Astrocyte (in vitro differentiated cells and primary cell): ENCODE data around the gene NCOA7. TPM values are rescaled to one million over a fixed set of nuclear protein-coding genes. Genes with fewer than 3 reads are reported as not detected.
A peak's percentile ranks its signal among the peaks of the same experiment; 100 is the strongest.
"Not testable (repeated sequence)": the region's sequence is repeated elsewhere in the genome, so short reads cannot be mapped to it uniquely, and the experiment has no call there.

Experiments used
- DNase-seq: peaks from one replicate; pipeline ENCODE4 v3.0.0-alpha.2; 2010; ENCODE audit warnings: low read depth
- FAIRE-seq: peaks from 2 replicates; lab custom pipeline; 2011; peaks lifted over from hg19 to GRCh38; lab: Jason Lieb, UNC
- H2AFZ ChIP-seq: 2 replicates; pipeline ENCODE4 v1.6.0; 2012; ENCODE audit warnings: low read depth, low read length, inconsistent platforms
- H3K27ac ChIP-seq: 2 replicates; pipeline ENCODE4 v1.5.1; 2011; ENCODE audit warnings: low read depth, low read length, inconsistent platforms
- H3K27me3 ChIP-seq: 2 replicates; pipeline ENCODE4 v1.6.0; 2011; ENCODE audit warnings: low read length, inconsistent platforms; ENCODE audit not compliant: insufficient read depth
- H3K36me3 ChIP-seq: 2 replicates; pipeline ENCODE4 v1.5.1; 2011; ENCODE audit warnings: low read length, inconsistent platforms; ENCODE audit not compliant: insufficient read depth
- H3K4me1 ChIP-seq: 2 replicates; pipeline ENCODE4 v1.5.1; 2011; ENCODE audit warnings: low read length, inconsistent platforms; ENCODE audit not compliant: insufficient read depth
- H3K4me2 ChIP-seq: 2 replicates; pipeline ENCODE4 v1.6.0; 2012; ENCODE audit warnings: low read length, inconsistent platforms
- H3K4me3 ChIP-seq: 2 replicates; pipeline ENCODE4 v1.5.1; 2011; ENCODE audit warnings: low read depth, mild to moderate bottlenecking, low read length, inconsistent platforms; ENCODE audit not compliant: insufficient read depth
- H3K79me2 ChIP-seq: 2 replicates; pipeline ENCODE4 v1.6.0; 2012; ENCODE audit warnings: mild to moderate bottlenecking, low read length, inconsistent platforms; ENCODE audit not compliant: insufficient read depth
- H3K9ac ChIP-seq: 2 replicates; pipeline ENCODE4 v1.6.0; 2012; ENCODE audit warnings: mild to moderate bottlenecking, low read length, inconsistent platforms
- H3K9me3 ChIP-seq: 2 replicates; pipeline ENCODE4 v1.5.1; 2012; ENCODE audit warnings: low read depth, mild to moderate bottlenecking, low read length, inconsistent platforms; ENCODE audit not compliant: insufficient read depth
- H4K20me1 ChIP-seq: 2 replicates; pipeline ENCODE4 v1.6.0; 2012; ENCODE audit warnings: low read length, inconsistent platforms; ENCODE audit not compliant: insufficient read depth
- H3K27ac Mint-ChIP-seq: one replicate; pipeline ENCODE4 v1.8.0; 2021; ENCODE audit warnings: mild to moderate bottlenecking, mixed read lengths; ENCODE audit not compliant: unreplicated experiment
- H3K27me3 Mint-ChIP-seq: one replicate; pipeline ENCODE4 v1.8.0; 2021; ENCODE audit warnings: low read depth, mixed read lengths; ENCODE audit not compliant: unreplicated experiment
- H3K36me3 Mint-ChIP-seq: one replicate; pipeline ENCODE4 v1.8.0; 2021; ENCODE audit warnings: low read depth, mixed read lengths; ENCODE audit not compliant: unreplicated experiment
- H3K4me1 Mint-ChIP-seq: one replicate; pipeline ENCODE4 v1.8.0; 2021; ENCODE audit warnings: low read depth, mixed read lengths; ENCODE audit not compliant: unreplicated experiment
- H3K4me3 Mint-ChIP-seq: one replicate; pipeline ENCODE4 v1.8.0; 2021; ENCODE audit warnings: mild to moderate bottlenecking, moderate library complexity, mixed read lengths; ENCODE audit not compliant: unreplicated experiment
- H3K9me3 Mint-ChIP-seq: one replicate; pipeline ENCODE4 v1.8.0; 2021; ENCODE audit warnings: mild to moderate bottlenecking, mixed read lengths; ENCODE audit not compliant: unreplicated experiment
- EZH2 ChIP-seq: IDR thresholded peaks from 2 replicates; pipeline ENCODE4 v1.6.1; 2012; ENCODE audit warnings: mild to moderate bottlenecking, low read length, inconsistent platforms; ENCODE audit not compliant: insufficient read depth
- total RNA-seq: library from RNA; stranded (reverse); gene quantifications from 2 replicates; pipeline ENCODE4 v1.2.1, GENCODE V29; 2021
- TF ChIP-seq, protein P1 (sequence below): IDR thresholded peaks from 2 replicates; pipeline ENCODE4 v1.5.1; 2011; ENCODE audit warnings: low read depth, mild to moderate bottlenecking, inconsistent platforms, low read length, moderate library complexity; ENCODE audit not compliant: insufficient read depth

The NCOA7 gene
- total RNA-seq, 1 donor from 2014 or later, result 26.0 TPM

DNA sequence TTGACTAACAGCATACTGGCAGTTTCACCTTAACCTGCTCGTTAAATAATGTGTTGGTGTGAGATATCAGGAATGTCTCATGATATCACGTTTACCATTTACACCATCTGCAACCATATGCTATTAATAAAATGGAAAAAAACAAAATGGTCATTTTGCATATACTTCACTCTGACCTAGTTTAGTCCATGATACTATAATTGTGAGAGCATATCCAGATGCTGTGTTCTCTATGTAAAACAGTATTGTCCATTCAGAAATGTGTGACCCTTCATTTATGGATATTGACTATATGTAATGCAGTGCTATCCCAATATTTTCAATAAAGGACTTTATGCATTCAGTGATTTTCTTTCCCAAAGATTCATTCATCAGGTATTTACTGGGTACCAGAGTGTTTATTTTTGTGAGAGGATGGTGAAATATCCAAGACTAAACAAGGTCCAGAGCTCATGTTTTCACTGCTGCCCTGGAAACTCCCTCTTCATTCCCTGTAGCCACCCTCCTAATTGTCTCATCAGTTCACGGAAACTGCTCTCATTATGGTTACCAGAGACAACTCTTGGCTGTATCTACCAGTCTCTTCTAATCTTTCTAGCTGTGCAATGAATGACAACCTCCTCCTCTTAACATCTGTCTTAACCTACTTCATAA, 140.1 kb downstream of the NCOA7 start:
- Histone ChIP-seq H3K4me3 (no peak overlapping the region), H4K20me1 (no peaks in the 10 kb centered on the region), H3K9ac (no peak overlapping the region), H2AFZ (no peak overlapping the region), H3K27me3 (no peaks in the 10 kb centered on the region), H3K79me2 (no peaks in the 10 kb centered on the region), H3K4me1 (peaks cover 3% of the 10 kb centered on the region), H3K4me2 (no peak overlapping the region), H3K27ac (no peak overlapping the region), H3K9me3 (no peaks in the 10 kb centered on the region), H3K36me3 (no peaks in the 10 kb centered on the region)
- no peak for DNase-seq
- no peak for FAIRE-seq
- Mint-ChIP-seq H3K27me3 (no peaks in the 10 kb centered on the region), H3K4me3 (no peak overlapping the region), H3K9me3 (peaks cover 7% of the 10 kb centered on the region), H3K36me3 (peaks cover 11% of the 10 kb centered on the region), H3K4me1 (peaks cover 3% of the 10 kb centered on the region), H3K27ac (no peak overlapping the region)
- TF ChIP-seq, protein P1, sequence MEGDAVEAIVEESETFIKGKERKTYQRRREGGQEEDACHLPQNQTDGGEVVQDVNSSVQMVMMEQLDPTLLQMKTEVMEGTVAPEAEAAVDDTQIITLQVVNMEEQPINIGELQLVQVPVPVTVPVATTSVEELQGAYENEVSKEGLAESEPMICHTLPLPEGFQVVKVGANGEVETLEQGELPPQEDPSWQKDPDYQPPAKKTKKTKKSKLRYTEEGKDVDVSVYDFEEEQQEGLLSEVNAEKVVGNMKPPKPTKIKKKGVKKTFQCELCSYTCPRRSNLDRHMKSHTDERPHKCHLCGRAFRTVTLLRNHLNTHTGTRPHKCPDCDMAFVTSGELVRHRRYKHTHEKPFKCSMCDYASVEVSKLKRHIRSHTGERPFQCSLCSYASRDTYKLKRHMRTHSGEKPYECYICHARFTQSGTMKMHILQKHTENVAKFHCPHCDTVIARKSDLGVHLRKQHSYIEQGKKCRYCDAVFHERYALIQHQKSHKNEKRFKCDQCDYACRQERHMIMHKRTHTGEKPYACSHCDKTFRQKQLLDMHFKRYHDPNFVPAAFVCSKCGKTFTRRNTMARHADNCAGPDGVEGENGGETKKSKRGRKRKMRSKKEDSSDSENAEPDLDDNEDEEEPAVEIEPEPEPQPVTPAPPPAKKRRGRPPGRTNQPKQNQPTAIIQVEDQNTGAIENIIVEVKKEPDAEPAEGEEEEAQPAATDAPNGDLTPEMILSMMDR, result no peak
- no peak for TF ChIP-seq EZH2

DNA sequence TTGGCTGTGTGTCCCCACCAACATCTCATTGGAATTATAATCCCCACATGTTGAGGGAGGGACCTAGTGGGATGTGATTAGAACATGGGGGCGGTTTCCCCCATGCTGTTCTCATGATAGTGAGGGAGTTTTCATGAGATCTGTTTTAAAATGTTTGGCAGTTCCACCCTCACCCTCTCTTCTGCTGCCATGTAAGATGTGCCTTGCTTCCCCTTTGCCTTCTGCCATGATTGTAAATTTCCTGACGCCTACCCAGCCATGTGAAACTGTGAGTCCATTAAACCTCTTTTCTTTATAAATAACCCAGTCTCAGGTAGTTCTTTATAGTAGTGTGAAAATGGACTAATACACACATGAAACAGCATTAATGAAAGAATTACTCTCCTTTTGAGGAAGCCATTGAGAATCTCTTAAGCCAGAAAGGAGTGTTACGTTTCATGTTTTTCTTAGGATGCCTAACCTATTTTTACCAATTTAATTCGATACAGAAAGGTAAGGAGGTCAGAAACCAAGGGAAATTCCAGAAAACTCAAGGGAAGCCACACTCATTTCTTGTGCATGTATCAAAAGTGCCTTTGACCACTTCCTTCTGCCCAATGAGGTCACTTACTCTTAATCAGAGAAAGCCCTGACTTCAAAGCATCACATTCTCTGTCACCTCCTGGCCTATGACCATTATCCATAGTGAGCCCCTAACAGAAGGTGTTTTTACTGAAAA, 141.1 kb downstream of the NCOA7 start:
- H3K4me3 ChIP-seq, result no peak overlapping the region
- H4K20me1 ChIP-seq, result no peaks in the 10 kb centered on the region
- FAIRE-seq (no peak), DNase-seq (peak; percentile 47)
- peak overlapping the region; percentile 35 for H3K4me2 ChIP-seq
- no peak overlapping the region for H3K27ac Mint-ChIP-seq
- no peaks in the 10 kb centered on the region for H3K79me2 ChIP-seq
- H3K9me3 Mint-ChIP-seq, result peaks cover 11% of the 10 kb centered on the region
- H3K4me1 ChIP-seq, result peaks cover 3% of the 10 kb centered on the region
- no peak overlapping the region for H3K27ac ChIP-seq
- peaks cover 11% of the 10 kb centered on the region for H3K36me3 Mint-ChIP-seq
- TF ChIP-seq EZH2, result no peak
- TF ChIP-seq, protein P1, result no peak
- H3K27me3 Mint-ChIP-seq, result no peaks in the 10 kb centered on the region
- H2AFZ ChIP-seq, result no peak overlapping the region
- H3K4me3 Mint-ChIP-seq, result no peak overlapping the region
- H3K4me1 Mint-ChIP-seq, result peaks cover 3% of the 10 kb centered on the region
- no peaks in the 10 kb centered on the region for H3K36me3 ChIP-seq
- no peaks in the 10 kb centered on the region for H3K27me3 ChIP-seq
- H3K9ac ChIP-seq, result no peak overlapping the region
- H3K9me3 ChIP-seq, result no peaks in the 10 kb centered on the region

DNA sequence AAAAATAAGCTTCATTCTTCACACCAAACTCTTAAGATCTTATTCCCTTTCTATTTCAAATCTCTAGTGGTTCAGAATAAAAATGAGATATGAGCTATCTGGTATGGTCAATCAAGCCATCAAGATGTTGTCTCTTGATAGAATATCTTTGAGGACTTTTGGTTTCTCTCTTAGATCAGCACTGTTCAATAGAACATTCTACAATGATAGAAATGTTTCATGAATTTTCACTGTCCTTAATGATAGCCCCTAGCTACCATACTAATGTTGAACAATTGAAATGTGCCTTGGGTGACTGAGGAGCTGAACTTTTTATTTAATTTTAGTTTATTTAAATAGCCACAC, 141.7 kb downstream of the NCOA7 start:
- no peak for TF ChIP-seq EZH2
- TF ChIP-seq, protein P1, result no peak
- H3K9ac ChIP-seq, result no peak overlapping the region
- Mint-ChIP-seq H3K36me3 (peaks cover 11% of the 10 kb centered on the region), H3K4me3 (no peak overlapping the region), H3K27ac (no peak overlapping the region), H3K4me1 (peaks cover 3% of the 10 kb centered on the region), H3K27me3 (no peaks in the 10 kb centered on the region), H3K9me3 (peaks cover 11% of the 10 kb centered on the region)
- H4K20me1 ChIP-seq, result no peaks in the 10 kb centered on the region
- FAIRE-seq (no peak), DNase-seq (no peak)
- no peak overlapping the region for H2AFZ ChIP-seq
- no peak overlapping the region for H3K4me3 ChIP-seq
- H3K27me3 ChIP-seq, result no peaks in the 10 kb centered on the region
- peaks cover 3% of the 10 kb centered on the region for H3K4me1 ChIP-seq
- H3K79me2 ChIP-seq, result no peaks in the 10 kb centered on the region
- H3K4me2 ChIP-seq, result peak overlapping the region; percentile 35
- H3K9me3 ChIP-seq, result no peaks in the 10 kb centered on the region
- H3K27ac ChIP-seq, result no peak overlapping the region
- no peaks in the 10 kb centered on the region for H3K36me3 ChIP-seq

DNA sequence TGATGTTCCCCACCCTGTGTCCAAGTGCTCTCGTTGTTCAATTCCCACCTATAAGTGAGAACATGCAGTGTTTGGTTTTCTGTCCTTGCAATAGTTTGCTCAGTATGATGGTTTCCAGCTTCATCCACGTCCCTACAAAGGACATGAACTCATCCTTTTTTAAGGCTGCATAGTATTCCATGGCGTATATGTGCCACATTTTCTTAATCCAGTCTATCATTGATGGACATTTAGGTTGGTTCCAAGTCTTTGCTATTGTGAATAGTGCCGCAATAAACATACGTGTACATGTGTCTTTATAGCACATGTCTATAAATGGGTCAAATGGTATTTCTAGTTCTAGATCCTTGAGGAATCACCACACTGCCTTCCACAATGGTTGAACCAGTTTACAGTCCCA, 144.8 kb downstream of the NCOA7 start:
- H3K4me1 Mint-ChIP-seq, H3K27me3 ChIP-seq, H3K36me3 Mint-ChIP-seq, H3K9me3 ChIP-seq, H3K4me1 ChIP-seq, H4K20me1 ChIP-seq, H3K9ac ChIP-seq, FAIRE-seq, H3K36me3 ChIP-seq, DNase-seq, H3K27me3 Mint-ChIP-seq, H3K4me3 ChIP-seq, H3K4me2 ChIP-seq, H3K4me3 Mint-ChIP-seq, H3K27ac ChIP-seq, H3K27ac Mint-ChIP-seq, H3K79me2 ChIP-seq, H2AFZ ChIP-seq: not testable (repeated sequence)
- peaks cover 11% of the 10 kb centered on the region for H3K9me3 Mint-ChIP-seq
